GM21825 (cell line): ENCODE results near the gene DLG1.
"Not testable (repeated sequence)": the region's sequence is repeated elsewhere in the genome, so short reads cannot be mapped to it uniquely, and the experiment has no call there.

Experiments
- ATAC-seq: cut with Tn5 transposase; IDR thresholded peaks from one replicate; pipeline ENCODE4 v1.9.1; 2021; ENCODE audit warnings: mild to moderate bottlenecking, moderate library complexity; ENCODE audit not compliant: unreplicated experiment

Gene DLG1

DNA sequence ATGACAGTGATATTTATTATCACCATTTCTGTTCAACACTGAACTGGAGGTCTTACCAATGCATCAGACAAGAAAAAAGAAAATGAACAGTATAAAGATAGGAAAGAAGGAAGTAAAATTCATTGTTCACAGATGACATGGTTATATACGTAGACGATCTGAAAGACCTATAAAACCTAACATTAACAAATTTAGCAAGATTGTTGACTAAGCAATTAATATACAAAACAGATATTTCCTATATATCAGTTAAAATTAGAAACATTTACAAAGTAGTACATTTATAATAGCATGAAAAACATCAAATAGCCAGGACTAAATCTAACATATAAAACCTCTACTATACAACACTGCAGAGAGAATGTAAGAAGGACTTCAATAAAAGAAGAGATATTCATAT, 176.0 kb downstream of the DLG1 start:
- ATAC-seq: no peak

DNA sequence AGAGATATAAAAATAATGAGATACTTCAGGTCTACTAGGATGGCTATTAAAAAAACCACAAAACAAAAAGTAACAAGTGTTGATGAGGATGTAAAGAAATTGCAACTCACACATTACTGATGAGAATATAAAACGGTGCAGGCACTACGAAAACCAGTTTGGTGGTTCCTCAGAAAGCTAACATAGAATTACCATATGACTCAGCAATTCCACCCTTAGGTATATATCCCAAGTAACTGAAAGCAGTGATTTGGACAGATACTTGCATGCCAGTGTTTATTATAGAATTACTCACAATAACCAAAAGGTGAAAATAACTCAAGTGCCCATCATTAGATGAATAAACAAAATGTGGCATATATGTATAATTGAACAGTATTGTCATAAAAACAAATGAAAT, 181.3 kb downstream of the DLG1 start:
- no peak for ATAC-seq

- no peak for ATAC-seq
Measured at GRCh38 chr3:197114007-197114406, 184.4 kb downstream of the DLG1 start.

GRCh38 chr3:197111685-197112084, 186.7 kb downstream of the DLG1 start:
- no peak for ATAC-seq

DNA sequence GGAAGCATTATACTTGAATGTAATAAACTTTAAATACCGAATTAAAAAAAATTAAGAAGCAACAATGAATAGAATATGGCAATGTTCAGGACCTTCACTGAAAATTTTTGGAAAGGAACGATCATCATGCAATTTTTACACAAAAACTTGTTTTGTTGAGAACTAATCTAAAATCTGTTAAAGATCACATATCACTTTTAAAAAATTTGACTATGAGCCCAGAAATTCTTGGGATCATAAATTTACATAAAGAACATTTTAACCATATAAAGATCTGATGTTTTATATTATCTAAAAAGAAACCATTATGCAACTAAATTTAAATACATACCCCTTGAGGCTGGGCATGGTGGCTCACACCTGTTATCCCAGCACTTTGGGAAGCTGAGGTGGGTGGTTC, 192.6 kb downstream of the DLG1 start:
- no peak for ATAC-seq

DNA sequence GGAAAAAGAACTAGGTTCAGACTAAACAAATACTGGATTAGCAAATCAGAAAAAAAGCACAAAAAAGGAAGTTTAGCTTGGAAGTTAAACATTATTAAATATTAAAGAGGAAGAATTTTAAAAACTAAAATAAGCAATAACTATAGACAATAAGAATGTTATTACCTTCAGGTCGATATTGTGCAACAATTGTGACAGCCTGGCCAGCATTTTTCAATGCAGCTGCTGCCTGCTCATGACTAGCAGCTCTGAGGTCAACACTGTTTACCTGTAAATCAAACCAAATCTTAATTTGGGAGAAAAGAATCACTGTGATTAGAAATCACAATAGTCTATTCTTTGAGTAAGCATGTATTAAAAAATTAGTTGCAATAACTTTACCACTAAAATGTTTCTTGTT, 193.7 kb downstream of the DLG1 start:
- no peak for ATAC-seq

DNA sequence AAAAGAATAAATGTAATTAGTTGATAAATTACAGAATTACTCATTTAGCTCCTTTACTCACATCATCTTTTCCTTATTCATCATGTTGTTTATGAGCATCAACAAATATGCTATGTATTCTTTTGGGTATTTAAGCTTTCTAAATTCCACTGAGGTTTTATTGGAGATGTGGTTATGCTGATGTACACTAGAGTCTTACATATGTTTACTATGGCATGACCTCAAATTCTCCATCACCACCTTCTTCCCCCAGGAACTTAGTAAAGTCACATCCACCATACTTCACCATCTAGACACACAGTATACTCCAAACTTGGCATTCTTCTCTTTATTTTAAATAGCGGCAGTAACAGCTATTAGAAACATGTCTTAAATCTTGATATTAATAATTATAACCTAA, 194.6 kb downstream of the DLG1 start:
- ATAC-seq: no peak

DNA sequence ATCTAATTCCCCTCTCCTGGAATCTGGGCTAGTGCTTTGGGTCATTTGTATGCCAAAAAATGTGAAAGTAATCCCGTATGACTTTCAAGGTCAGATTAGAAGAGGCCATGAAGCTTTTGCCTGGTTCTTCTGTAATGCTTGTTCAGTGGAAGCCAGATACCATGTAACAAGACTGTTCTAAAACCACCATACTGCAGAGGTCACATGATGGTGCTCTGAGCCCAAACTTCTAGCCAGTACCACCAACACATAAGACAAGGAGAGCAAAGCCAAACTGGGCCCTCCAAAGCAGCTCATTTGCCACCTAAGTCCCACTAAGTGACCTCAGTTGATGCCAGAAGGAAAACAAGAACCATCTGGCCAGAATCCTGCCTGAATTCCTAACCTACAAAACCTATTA, 204.5 kb downstream of the DLG1 start:
- ATAC-seq: no peak

DNA sequence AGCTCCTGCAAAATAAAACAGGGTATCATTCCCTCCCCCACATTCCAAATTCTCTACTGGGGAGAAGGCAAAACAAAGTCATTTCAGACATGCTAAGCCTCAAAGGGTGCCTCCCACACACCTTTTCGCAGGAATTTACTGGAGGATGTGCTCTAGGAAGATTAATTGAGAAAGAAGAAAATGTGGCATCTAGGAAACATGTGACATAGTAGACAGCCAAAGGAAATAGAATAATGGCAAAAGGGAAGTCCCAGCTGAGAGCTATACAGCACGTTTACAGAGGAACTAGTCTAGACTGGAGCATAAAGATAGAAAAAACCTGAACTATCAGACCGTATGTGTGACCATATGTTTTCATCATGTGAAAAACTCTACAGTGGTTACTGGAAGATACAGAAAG, 210.0 kb downstream of the DLG1 start:
- ATAC-seq: no peak

- no peak for ATAC-seq
Measured at GRCh38 chr3:197085137-197085536, 213.3 kb downstream of the DLG1 start.

- no peak for ATAC-seq
Measured at GRCh38 chr3:197083486-197083885, 214.9 kb downstream of the DLG1 start.

- ATAC-seq: no peak
Measured at GRCh38 chr3:197082871-197083270, 215.5 kb downstream of the DLG1 start.

- ATAC-seq: no peak
Measured at GRCh38 chr3:197080344-197080743, 218.1 kb downstream of the DLG1 start.

GRCh38 chr3:197076415-197076814, 222.0 kb downstream of the DLG1 start:
- ATAC-seq: no peak

DNA sequence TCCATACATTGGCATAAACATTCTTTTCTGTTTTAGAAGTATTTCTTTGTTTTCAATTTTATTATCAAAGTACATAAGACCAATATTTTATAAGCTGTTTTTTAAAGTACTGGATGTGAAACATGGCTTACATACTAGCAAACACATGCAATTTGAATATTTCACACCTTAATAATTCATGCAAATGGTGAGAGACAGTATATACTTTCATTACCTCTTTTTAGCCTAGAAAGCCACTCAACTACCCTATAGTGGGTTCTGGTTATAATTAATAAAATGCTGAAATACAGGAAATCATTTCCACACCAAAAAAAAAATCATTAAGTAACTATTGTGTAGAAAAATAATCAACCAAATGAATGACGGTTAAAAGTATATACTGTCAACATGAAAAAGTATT, 230.3 kb downstream of the DLG1 start:
- ATAC-seq: no peak

DNA sequence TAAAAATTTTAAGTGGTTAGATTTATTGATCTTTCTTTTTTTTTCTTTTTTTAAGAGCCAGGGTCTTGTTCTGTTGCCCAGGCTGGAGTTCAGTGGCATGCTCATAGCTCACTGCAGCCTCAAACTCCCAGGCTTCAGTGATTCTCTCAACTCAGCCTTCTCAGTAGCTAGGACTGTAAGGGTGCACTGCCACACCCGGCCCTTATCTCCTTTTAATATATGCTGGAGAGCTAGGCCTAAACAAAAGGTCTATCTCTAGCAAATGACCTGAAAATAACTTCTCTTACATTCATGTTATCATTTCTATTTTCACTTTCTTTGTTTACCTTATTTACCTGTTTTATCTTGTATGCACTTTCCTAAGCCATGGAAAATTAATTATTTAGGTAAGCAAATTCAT, 233.6 kb downstream of the DLG1 start:
- ATAC-seq: no peak

DNA sequence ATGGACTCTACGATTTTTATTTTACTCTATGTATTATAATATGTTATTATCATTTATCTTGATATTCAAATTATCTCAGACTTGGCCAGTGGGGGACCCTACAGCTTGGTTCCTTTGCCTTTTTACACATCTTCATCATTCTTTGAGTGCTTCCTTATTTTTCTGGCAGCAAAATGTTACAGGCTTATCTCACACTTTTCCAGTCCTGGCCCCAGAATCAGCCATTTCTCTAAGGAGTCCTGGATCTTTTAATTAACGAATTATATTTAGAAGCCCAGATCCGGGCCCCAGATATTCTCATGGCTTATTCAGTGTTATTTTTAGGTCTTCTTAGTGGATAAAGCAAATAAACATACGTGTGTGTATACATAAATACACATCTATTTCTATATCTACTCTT, 236.0 kb downstream of the DLG1 start:
- no peak for ATAC-seq

DNA sequence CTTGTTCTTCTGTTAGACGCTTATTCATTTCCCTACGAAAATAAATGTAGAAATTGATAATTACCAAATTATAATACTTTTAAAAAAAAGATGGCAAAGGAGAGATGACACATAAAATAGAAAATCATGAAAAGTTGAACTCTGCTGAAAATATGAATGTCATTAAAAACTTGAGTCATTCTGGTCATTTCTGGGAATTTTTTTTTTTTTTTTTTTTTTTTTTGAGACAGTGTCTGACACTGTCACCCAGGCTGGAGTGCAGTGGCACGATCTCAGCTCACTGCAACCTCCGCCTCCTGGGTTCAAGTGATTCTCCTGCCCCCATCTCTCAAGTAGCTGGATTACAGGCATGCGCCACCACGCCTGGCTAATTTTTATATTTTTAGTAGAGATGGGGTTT, 246.8 kb downstream of the DLG1 start:
- not testable (repeated sequence) for ATAC-seq

DNA sequence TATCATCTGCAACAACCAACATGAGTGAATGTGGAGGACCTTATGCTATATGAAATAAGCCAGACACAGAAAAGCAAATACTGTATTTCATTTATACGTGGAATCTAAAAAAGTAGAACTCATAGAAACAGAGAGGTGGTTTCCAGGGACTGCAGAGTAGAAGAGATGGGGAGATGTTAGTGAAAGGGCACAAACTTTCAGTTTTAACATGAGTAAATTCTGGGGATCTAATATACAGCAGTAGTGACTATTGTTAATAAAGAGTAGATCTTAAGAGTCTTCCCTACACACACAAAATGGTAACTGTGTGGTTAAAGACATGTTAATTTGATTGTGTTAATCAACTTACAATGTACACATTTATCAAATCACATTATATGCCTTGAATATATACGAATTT, 247.9 kb downstream of the DLG1 start:
- peak; percentile 50 for ATAC-seq

- no peak for ATAC-seq
Measured at GRCh38 chr3:197042539-197042938, 255.9 kb downstream of the DLG1 start.

DNA sequence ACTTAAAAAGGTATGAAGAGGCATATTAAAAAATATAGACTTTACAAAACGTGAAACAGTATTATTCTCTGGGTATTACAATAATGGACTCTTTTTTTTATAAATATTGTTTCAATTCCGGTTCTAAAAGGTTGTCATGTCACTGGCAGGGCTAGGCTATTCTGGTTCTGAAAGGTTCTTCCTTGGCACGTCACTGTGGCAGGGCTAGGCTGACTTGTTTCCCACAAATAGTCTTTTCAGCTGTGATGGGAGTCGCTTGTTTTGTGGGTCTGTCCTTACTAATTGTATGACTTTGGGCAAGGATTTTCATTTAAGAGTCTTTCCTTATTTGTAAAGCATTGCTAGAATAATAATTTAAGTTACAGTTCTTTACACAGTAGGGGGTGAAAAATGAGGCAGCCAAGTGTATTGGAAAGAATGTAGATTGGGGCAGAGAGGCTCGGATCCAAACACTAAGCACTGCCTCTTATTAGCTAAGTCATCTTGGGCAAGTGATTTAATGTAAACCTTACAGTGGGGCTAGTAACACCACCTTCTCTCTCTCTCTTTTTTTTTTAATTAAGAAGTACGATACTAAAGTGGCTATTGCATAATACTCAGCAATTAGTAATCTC, 256.4 kb downstream of the DLG1 start:
- ATAC-seq: no peak

GRCh38 chr3:197040658-197041057, 257.8 kb downstream of the DLG1 start:
- no peak for ATAC-seq

GRCh38 chr3:197038679-197039462, 259.5 kb downstream of the DLG1 start:
- no peak for ATAC-seq
